NT2/D1 (cell line): Measurements from ENCODE around the gene CD96.
"Not testable (repeated sequence)": the region's sequence is repeated elsewhere in the genome, so short reads cannot be mapped to it uniquely, and the experiment has no call there.

ENCODE experiments used
- DNase-seq: peaks from one replicate; pipeline ENCODE4 v3.0.0-alpha.2; 2011; ENCODE audit warnings: low read depth, low spot score
- H3K27me3 ChIP-seq: 2 replicates; pipeline ENCODE4 v1.6.0; 2011; ENCODE audit warnings: mild to moderate bottlenecking; ENCODE audit not compliant: insufficient read length, insufficient read depth
- H3K36me3 ChIP-seq: 2 replicates; pipeline ENCODE4 v1.6.1; 2011; ENCODE audit warnings: mild to moderate bottlenecking, low read length, mixed read lengths; ENCODE audit not compliant: insufficient read depth, insufficient read length
- H3K4me1 ChIP-seq: 2 replicates; pipeline ENCODE4 v1.5.1; 2011; ENCODE audit not compliant: insufficient read depth, insufficient read length
- H3K4me3 ChIP-seq: 2 replicates; pipeline ENCODE4 v1.5.1; 2011; ENCODE audit warnings: low read depth; ENCODE audit not compliant: insufficient read length
- H3K9ac ChIP-seq: 2 replicates; pipeline ENCODE4 v1.6.0; 2011; ENCODE audit warnings: low read depth; ENCODE audit not compliant: insufficient read length
- H3K9me3 ChIP-seq: 2 replicates; pipeline ENCODE4 v1.5.1; 2011; ENCODE audit warnings: mild to moderate bottlenecking, low read length; ENCODE audit not compliant: insufficient read depth
- SUZ12 ChIP-seq: IDR thresholded peaks from 2 replicates; pipeline ENCODE4 v1.6.1; 2011; ENCODE audit not compliant: insufficient read length, insufficient read depth; ENCODE audit errors: extremely low read depth
- YY1 ChIP-seq: IDR thresholded peaks from 2 replicates; pipeline ENCODE4 v1.6.1; 2011; ENCODE audit not compliant: insufficient read length, insufficient read depth
- ZNF274 ChIP-seq: IDR thresholded peaks from 2 replicates; pipeline ENCODE4 v1.6.1; 2011; ENCODE audit warnings: mild to moderate bottlenecking, low read depth, low read length

Gene CD96

DNA sequence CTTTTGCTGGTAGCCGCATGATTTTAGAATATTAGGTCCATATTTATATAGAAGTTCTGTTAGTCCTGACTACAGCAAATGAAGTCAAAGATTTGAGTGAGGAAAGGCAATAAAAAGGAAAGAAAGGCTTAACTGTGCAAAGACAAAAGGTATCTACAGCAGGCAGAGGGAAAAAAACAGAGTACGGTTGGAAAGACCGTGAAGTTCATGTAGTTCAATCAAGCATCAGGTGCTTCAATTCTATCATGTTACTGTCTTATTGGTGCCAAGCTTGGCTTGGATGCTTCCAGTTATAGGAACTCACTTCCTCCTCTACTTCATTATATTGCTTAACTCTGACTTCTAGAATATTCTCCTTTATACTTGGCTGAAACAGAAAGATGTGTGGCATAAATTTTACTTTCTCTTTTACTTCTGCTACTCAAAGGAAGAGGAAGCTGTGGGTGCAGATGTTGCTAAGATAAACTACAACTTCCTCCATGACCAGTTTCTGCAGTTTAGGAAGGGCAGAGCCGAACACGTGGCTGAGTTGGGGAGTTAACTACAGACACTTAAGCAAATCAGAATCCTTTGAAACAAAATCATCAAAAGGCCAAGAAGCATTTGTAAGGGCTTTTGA lies 125.7 kb downstream of the CD96 start:
- Histone ChIP-seq H3K36me3 (no peaks in the 10 kb centered on the region), H3K4me1 (no peaks in the 10 kb centered on the region), H3K4me3 (no peak overlapping the region), H3K9me3 (peaks cover 6% of the 10 kb centered on the region; the same call in 1 of the 2 replicates), H3K9ac (no peak overlapping the region), H3K27me3 (peaks cover 3% of the 10 kb centered on the region)
- no peak for DNase-seq
- TF ChIP-seq ZNF274: no peak
- TF ChIP-seq YY1: no peak
- no peak for TF ChIP-seq SUZ12

DNA sequence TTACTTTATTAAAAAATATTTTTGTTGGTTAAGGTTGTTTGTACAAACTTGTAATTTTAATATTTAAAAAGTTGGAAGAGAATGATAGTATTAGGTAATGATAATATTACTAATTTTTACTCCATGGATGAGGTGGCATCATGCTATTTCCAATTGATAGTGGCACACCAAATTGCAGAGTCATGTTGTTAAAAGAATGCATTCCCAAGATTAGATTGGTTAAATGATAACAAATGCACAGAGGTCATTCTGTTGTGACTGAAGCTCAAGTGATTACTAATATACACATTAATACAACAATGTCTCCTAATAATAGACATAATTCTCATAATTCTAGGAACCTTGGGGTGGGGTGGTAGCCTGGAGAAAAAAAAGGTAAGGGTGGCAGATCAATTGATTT lies 126.3 kb downstream of the CD96 start:
- H3K4me1 ChIP-seq: no peaks in the 10 kb centered on the region
- H3K4me3 ChIP-seq: no peak overlapping the region
- H3K36me3 ChIP-seq: no peaks in the 10 kb centered on the region
- TF ChIP-seq SUZ12: no peak
- no peak for TF ChIP-seq ZNF274
- TF ChIP-seq YY1: no peak
- no peaks in the 10 kb centered on the region for H3K9me3 ChIP-seq
- peaks cover 7% of the 10 kb centered on the region for H3K27me3 ChIP-seq
- no peak overlapping the region for H3K9ac ChIP-seq
- DNase-seq: no peak

DNA sequence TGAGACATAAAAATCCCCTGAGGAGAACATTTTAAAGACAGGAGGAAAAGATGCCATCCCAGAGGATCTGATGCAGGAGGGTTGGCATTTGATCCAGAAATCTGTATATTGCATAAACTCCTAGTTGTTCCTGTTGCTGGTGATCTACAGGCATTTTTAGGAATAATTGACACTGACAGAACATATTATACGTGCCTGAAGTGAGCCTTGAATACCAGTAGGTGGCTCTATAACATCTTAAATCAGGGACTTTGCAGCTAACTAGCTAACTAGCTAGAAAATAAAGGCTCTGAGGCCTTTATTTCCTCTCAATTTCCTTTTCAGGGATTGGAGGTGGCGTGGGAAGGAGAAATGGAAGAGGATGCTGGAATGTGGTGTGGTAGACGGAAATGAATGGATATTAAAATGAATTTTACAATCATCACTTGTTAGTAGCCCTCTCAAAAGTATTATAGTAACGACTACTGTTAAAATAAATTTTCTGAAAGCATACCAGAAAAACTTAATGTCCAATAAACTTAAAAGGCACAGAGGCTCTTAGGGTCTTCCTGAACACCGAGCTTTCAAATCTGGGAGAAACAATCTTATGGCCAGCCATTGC lies 127.0 kb downstream of the CD96 start:
- no peak for TF ChIP-seq SUZ12
- DNase-seq: no peak
- no peaks in the 10 kb centered on the region for H3K9me3 ChIP-seq
- H3K9ac ChIP-seq: no peak overlapping the region
- no peak overlapping the region for H3K4me3 ChIP-seq
- no peaks in the 10 kb centered on the region for H3K36me3 ChIP-seq
- H3K27me3 ChIP-seq: peaks cover 13% of the 10 kb centered on the region
- no peaks in the 10 kb centered on the region for H3K4me1 ChIP-seq

DNA sequence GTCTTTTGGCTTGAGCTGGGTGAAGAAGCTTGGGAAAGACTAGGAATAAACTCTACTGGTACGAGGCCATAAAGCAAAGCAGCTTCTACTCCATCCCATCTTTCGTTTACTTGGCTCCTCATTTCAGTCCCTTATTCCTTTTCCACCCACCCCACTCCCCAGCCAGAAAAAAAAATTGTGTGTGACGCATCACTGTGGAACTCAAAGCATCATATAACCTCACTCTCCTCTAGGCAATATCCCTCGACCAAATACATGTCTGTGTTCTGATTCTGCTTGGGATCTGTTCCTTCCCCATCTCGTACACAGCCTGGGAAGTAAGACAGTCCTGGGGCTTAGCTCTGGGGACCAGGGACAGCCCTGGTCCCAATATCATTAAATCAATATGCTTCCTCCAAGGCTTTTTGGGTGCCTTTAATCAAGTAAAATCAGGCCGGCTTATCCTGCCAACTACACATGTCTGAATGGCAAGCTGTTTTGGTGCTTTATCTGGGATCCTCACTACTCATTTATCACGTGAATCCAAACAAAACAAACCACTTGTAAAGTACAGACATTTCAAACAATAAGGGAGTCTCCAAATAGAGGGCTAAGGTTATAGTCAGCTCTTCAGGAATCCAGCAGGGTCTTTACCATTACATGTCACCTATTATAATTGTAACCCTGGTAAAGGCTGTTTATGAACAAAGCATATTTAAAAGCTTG lies 128.1 kb downstream of the CD96 start:
- H3K4me3 ChIP-seq: no peak overlapping the region
- no peaks in the 10 kb centered on the region for H3K4me1 ChIP-seq
- H3K27me3 ChIP-seq: peaks cover 19% of the 10 kb centered on the region
- no peak for DNase-seq
- H3K9ac ChIP-seq: no peak overlapping the region
- no peaks in the 10 kb centered on the region for H3K36me3 ChIP-seq
- H3K9me3 ChIP-seq: no peaks in the 10 kb centered on the region
- TF ChIP-seq ZNF274 (no peak), YY1 (no peak), SUZ12 (no peak)

DNA sequence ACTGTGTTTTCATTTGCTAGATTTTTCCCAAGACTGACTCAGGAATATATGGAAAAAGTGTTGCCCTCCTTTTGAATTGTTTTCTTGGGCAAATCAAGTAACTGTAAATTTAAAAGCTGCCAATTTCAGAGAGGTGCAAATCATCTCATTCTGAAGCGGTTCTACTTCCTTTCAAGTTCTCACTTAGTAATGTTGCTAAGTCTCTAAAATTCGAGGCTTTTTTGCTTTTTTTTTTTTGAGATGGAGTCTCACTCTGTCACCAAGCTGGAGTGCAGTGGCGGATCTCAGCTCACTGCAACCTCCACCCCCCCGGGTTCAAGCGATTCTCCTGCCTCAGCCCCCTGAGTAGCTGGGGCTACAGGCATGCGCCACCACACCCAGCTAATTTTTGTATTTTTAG lies 130.5 kb downstream of the CD96 start:
- not testable (repeated sequence) for DNase-seq, H3K4me3 ChIP-seq, H3K9ac ChIP-seq, H3K4me1 ChIP-seq, H3K36me3 ChIP-seq, H3K9me3 ChIP-seq
- H3K27me3 ChIP-seq: peaks cover 19% of the 10 kb centered on the region

DNA sequence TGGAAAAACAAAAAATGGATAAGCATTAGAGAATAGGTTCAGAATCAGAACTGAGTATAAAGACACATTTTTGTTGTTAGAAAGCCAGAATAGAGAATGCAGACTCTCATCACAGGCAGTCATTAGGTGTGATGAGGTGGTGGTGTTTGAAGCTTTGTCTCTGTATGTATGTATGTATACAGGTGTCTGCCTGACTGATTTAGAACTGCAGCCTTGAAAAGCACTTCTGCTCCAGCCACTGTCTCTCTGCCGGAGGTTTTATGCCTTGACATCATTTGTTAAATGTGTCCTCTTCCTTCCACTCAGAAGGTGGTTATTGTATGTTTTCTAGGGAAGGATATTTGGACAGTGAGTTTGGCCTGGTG lies 133.8 kb downstream of the CD96 start:
- H3K4me1 ChIP-seq: no peaks in the 10 kb centered on the region
- H3K9ac ChIP-seq: no peak overlapping the region
- no peak for DNase-seq
- TF ChIP-seq YY1: no peak
- TF ChIP-seq SUZ12: no peak
- TF ChIP-seq ZNF274: no peak
- no peaks in the 10 kb centered on the region for H3K9me3 ChIP-seq
- no peaks in the 10 kb centered on the region for H3K36me3 ChIP-seq
- H3K4me3 ChIP-seq: no peak overlapping the region
- H3K27me3 ChIP-seq: peaks cover 19% of the 10 kb centered on the region

DNA sequence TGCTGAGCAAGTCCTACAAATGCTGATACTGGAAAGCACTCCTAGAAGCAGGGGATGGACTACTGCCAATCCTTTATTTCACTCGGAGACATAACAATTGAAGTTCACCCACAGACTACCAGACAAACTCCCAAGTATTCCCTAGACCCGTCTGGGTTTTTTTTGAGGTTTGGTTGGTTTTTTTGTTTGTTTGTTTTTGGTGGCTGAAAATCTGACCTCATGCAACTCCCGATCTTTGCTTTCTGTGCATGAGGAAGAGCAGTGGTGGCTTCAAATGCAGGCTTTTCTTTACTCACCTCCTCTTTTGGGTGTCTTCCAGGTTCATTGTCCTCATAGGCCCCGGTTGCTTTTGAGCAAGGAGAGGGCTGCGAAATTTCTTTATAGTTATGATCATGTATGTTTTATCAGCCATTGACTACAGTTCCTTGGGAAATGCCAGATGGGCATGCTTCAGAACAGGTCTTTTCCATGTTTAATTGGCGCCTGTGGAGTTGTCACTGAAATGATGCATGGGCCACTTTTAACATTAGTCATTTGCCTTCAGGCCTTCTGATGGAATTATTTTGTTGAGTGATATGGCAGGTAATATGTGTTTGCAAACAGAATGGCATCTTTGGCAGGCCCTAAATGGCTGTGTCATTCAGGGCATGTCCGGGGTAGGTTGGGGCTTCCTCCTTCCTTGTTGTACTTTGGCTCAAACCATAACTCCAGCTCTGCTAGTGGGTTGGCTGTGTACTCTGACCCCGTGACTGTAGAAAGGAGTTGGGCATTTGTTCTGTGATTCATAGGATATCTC lies 134.4 kb downstream of the CD96 start:
- no peak for TF ChIP-seq YY1
- no peak for TF ChIP-seq ZNF274
- no peak for TF ChIP-seq SUZ12
- no peak for DNase-seq
- Histone ChIP-seq H3K4me3 (no peak overlapping the region), H3K9me3 (no peaks in the 10 kb centered on the region), H3K36me3 (no peaks in the 10 kb centered on the region), H3K9ac (no peak overlapping the region), H3K4me1 (no peaks in the 10 kb centered on the region), H3K27me3 (peaks cover 19% of the 10 kb centered on the region)
